NB4 (cell line): ENCODE measurements around the gene CYFIP2.

Source experiments
- CTCF ChIP-seq: IDR thresholded peaks from one replicate; pipeline ENCODE4 v1.5.1; 2012; ENCODE audit warnings: low read depth, low read length
- TF ChIP-seq, protein P1 (sequence below): IDR thresholded peaks from 2 replicates; pipeline ENCODE4 v1.6.1; 2011; ENCODE audit warnings: low read depth, low read length

GRCh38 chr5:157398305-157398704 is 132.4 kb downstream of the CYFIP2 start:
- TF ChIP-seq, protein P1, sequence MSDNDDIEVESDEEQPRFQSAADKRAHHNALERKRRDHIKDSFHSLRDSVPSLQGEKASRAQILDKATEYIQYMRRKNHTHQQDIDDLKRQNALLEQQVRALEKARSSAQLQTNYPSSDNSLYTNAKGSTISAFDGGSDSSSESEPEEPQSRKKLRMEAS: no peak
- no peak for TF ChIP-seq CTCF
